RPMI7951 (cell line): Measurements from ENCODE around the gene GSC. TPM values are rescaled to one million over a fixed set of nuclear protein-coding genes. Genes with fewer than 3 reads are reported as not detected.
"Not testable (repeated sequence)": the region's sequence is repeated elsewhere in the genome, so short reads cannot be mapped to it uniquely, and the experiment has no call there.

Experiments
- DNase-seq: peaks from one replicate; pipeline ENCODE4 v3.0.0-alpha.2; 2012; ENCODE audit warnings: low read depth
- total RNA-seq: library from RNA; depleted of rRNA; stranded (reverse); fragments of >200 nt; shearing (Covaris generic); gene quantifications from 2 replicates; pipeline ENCODE4 v1.2.3, GENCODE V29; 2014

Gene GSC
- total RNA-seq, 1 experiment from 2014 or later = not detected

GRCh38 chr14:94771906-94772490, 2.1 kb upstream of the GSC start:
- DNase-seq = no peak

GRCh38 chr14:94771158-94771905, 1.4 kb upstream of the GSC start:
- no peak for DNase-seq

DNA sequence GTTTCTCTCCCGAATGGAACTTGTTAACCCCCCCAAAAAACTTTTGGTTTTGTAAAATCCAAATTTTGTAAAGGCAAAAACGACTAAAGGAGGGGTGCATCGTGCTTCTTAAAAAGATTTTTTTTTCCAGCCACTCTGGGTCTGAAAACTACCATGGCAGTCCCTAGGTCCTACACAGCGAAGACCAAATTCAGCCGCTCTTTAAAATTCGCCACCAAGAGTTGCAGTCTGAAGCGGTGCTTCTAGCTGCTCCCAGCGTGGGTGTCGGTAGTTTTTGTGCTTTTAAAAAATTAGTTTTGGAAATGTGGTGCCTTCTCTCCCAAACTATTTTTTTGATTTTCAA, 873 bp upstream of the GSC start:
- no peak for DNase-seq

DNA sequence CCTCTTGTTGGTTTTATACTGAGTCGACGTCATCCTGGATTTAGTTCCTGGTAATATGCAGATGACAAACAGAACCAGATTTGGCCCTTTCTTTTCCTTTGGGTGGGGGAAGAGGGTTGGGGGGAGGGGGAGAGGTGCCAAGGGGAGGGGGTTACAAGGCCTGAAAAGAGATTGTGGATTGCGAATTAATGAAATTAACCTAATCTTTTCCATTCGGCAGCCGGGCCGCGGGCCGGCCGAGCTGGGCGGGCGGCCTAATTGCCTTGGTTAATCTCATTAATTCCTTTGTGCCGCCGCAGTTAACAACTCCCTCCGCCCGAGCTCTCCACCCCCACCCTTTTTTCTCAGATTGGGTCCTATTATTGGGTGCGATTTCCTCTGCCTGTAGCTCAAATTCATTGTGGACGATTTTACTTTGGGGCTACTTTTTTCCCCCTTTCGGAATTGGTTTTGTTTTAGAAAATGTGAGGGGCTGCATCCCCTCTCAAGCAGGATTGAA, 387 bp upstream of the GSC start:
- no peak for DNase-seq

DNA sequence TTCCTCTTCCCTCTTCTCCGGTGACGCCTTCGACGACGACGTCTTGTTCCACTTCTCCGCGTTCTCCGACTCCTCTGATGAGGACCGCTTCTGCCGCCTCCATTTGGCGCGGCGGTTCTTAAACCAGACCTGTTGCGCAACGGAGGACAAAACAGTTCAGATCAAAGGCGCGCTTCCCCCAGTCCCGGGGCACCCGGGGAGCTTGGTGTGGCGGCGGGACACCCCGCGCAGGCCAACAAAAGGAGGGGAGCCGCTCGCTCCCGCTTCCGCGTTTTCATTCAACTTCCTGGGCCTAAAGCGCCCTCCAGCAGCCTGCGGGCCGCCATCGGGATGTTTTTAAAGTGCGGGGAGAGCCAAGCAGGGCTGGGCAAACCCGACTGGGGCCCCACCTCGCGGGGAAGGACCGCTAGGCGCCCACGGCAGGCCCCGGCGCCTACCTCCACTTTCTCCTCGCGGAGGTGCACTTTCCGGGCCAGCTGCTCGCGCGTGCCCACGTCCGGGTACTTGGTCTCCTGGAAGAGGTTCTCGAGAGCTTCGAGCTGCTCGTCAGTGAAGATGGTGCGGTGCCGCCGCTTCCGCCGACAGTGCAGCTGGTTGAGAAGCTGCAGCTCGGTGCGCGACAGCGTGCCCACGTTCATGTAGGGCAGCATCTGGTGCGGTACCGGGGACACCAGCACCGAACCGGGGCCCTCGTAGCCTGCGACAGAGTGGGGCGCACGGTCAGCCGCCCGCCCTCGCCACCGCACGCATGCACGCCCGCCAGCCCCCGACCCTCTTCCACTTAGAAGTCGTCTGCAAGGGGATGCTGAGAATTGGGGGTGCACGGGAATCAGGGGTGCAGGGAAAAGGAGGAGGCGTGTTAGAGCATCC, 1.2 kb downstream of the GSC start:
- no peak for DNase-seq

GRCh38 chr14:94768141-94768520, 1.8 kb downstream of the GSC start:
- DNase-seq = no peak

GRCh38 chr14:94767321-94767878, 2.5 kb downstream of the GSC start:
- DNase-seq = no peak

DNA sequence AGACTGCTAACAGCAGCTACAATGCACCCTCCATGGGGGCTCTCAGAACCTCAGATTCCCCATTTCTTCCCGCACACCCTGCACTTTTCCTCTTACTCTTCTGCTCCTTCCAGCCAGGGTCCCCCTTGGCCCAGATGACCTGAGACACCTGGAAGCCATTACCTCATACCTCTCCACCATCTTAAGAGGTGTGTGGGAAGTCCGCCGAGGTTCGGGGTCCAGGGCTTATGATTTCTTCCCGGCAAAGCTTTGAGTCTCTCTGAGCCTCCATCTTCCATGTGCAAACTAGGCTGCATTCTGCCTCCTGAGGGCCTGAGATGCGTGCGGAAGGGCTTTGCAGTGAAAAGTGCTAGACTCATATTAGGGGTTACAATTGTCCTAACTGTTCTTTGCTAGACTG, 5.3 kb downstream of the GSC start:
- DNase-seq = no peak

GRCh38 chr14:94762431-94762830, 7.5 kb downstream of the GSC start:
- DNase-seq = no peak

GRCh38 chr14:94761997-94762377, 7.9 kb downstream of the GSC start:
- DNase-seq = no peak

GRCh38 chr14:94761348-94761996, 8.4 kb downstream of the GSC start:
- no peak for DNase-seq

DNA sequence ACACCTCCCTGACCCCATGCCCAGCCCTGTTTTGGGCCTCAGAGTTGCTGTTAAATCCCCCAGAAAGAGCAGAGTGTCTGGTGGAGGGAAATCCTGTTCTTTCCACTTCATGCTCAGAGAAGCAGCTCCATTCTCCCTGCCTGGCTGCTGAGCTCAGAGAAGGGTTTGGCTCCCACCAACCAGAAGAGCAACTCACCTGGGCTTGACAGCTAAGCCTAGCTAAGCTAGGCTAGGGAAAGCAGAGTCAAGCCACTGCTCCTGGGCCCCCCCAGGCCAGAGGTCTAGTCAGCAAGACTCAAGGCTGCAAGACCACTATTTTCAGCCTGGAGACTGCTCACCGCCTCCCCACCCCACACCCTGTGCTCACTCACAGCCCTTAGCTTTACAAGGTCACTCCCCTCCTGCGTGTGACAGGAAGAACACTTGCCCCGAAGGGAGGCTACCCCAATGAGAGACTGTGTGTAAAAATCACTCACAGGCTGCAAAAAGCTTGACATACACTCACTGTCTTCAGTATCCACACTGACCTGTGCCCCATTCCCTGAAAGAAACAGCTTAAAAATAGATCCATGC, 13.5 kb downstream of the GSC start:
- no peak for DNase-seq

DNA sequence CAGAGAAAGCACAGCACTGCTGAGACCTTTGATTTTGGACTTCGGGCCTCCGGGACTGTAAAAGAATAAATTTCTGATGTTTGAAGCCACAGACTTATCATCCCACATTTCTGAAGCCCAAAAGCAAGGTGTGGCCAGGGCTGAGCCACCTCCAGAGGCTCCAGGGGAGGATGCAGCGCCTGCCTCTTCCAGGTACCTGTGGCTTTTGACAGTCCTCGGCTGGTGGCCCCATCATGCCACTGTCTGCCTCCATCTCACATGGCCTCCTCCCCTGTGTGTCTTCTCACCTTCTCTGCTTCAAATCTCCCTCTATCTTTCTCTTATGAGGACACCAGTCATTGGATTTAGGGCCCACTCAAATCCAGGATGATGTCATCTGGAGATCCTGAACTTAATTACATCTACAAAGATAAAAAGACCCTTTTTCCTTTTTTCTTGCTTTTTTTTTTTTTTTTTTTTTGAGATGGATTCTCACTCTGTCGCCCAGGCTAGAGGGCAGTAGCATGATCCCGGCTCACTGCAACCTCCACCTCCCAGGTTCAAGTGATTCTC, 15.4 kb downstream of the GSC start:
- no peak for DNase-seq

- DNase-seq = no peak
These were observed 17.1 kb downstream of the GSC start for GRCh38 chr14:94752591-94753436.

DNA sequence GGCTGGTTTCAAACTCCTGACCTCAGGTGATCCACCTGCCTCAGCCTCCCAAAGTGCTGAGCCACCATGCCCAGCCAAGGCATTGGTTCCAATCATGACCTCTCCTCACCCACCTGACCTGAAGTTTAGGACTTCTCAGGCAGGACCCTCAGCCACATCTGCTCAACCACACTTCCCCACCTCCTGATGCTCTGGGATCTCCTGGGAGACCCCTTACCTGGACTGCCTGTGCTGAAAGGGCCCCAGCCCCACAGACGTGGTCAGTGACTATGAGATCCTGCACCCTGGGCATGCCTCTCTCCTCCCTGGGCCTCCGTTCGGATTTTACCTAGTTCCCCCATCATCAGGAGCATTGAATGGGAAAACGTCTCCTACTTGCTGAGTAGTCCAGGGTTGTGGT, 18.0 kb downstream of the GSC start:
- no peak for DNase-seq

DNA sequence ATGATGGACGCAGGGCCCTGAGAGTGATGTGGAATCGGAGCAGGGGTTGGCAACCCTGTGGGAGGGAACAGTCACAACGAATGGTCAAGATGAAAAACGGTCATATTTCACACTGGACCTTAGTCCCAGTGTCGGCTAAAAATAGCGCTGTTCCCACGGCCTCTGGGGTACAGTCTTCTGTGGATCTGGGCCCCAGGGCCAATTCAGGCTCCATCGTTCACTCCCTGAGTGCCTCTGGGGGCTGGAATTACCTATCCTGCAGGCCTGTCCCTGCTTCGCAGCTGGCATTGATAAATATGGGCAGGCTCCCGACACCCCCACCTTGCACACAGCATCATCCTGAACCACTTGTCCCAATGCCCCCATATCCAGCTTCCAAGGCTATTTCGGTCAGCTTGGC, 18.6 kb downstream of the GSC start:
- DNase-seq = no peak

GRCh38 chr14:94750371-94750770, 19.5 kb downstream of the GSC start:
- no peak for DNase-seq

DNA sequence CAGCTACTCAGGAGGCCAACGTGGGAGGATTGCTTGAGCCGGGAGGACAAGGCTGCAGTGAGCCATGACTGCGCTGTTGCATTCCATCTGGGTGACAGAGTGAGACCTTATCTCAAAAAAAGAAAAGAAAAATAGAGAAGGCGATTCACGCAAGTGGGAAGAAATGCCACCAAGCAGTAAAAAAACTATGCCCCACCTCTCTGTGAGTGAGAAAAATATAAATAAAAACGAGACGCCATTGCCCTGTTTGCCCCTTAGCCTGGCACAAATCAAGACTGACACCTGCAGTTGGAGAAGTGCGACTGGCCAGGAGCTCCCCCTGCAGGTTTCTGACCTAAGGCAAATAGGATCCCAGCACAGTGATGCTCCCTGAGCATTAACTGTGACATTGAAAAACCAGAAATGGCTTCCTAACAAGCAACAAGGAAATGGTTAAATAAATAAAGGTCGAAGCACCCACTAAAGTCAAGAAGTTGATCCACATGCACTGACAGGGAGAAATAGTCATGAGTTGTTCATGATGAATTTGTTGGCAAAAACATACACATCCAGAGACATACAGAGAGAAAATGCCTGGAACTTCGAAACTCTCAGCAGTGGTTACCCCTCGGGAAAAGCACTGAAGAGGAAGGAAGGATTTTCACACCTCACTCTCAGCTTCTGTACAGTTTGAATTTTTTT, 21.1 kb downstream of the GSC start:
- no peak for DNase-seq

DNA sequence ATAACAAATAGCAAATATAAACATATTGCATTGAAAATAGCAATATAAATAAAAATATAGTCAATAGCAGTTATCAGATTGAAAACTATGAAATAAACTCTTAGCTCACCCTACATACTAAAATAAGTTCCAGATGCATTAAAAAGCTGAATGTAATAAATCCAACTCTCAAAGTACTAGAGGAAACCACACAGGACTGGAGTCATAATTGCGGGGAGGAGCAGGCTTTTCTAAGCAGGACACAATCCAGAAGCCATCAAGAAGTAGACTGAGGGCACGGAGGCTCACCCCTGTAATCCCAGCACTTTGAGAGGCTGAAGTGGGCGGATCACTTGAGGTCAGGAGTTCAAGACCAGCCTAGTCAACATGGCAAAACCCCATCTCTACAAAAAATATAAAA, 22.2 kb downstream of the GSC start:
- DNase-seq = no peak

DNA sequence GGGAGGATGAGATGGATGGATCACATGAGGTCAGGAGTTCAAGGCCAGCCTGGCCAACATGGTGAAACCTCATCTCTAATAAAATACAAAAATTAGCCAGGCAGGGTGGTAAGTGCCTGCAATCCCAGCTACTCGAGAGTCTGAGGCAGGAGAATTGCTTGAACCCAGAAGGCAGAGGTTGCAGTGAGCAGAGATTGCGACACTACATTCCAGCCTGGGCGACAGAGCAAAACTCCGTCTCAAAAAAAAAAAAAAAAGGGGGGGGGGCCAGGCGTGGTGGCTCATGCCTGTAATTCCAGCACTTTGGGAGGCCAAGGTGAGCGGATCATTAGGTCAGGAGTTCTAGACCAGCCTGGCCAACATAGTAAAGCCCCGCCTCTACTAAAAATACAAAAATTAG, 22.8 kb downstream of the GSC start:
- not testable (repeated sequence) for DNase-seq
